HPDE6-E6E7 (cell line): Measurements from ENCODE around the gene PDE12.
A peak's percentile ranks its signal among the peaks of the same experiment; 100 is the strongest.
"Not testable (repeated sequence)": the region's sequence is repeated elsewhere in the genome, so short reads cannot be mapped to it uniquely, and the experiment has no call there.

Experiments used
- DNase-seq: peaks from one replicate; pipeline ENCODE4 v3.0.0; 2011; ENCODE audit warnings: missing footprints; ENCODE audit errors: extremely low spot score

The PDE12 gene

GRCh38 chr3:57583544-57583943, 27.5 kb downstream of the PDE12 start:
- DNase-seq, result no peak

GRCh38 chr3:57586778-57587177, 30.7 kb downstream of the PDE12 start:
- no peak for DNase-seq

GRCh38 chr3:57587905-57588304, 31.8 kb downstream of the PDE12 start:
- no peak for DNase-seq

GRCh38 chr3:57592306-57592705, 36.2 kb downstream of the PDE12 start:
- DNase-seq, result no peak

GRCh38 chr3:57594144-57594543, 38.1 kb downstream of the PDE12 start:
- DNase-seq, result no peak

GRCh38 chr3:57594576-57594975, 38.5 kb downstream of the PDE12 start:
- no peak for DNase-seq

- peak; percentile 28 for DNase-seq
Measured at GRCh38 chr3:57596495-57597126, 40.5 kb downstream of the PDE12 start.

GRCh38 chr3:57597127-57597923, 41.3 kb downstream of the PDE12 start, which contains the start of gene ARF4:
TSS of gene ARF4 (minus strand) at chr3:57597344. CDS start at chr3:57597140, 204 bp downstream.
- peak; percentile 89 for DNase-seq

GRCh38 chr3:57598765-57599360, 42.8 kb downstream of the PDE12 start:
- DNase-seq, result no peak

- DNase-seq, result no peak
Measured at GRCh38 chr3:57600195-57600594, 44.1 kb downstream of the PDE12 start.

GRCh38 chr3:57604971-57605370, 48.9 kb downstream of the PDE12 start:
- no peak for DNase-seq

- DNase-seq, result no peak
Measured at GRCh38 chr3:57605683-57606082, 49.6 kb downstream of the PDE12 start.

- DNase-seq, result not testable (repeated sequence)
Measured at GRCh38 chr3:57611870-57612269, 55.8 kb downstream of the PDE12 start.

- DNase-seq, result no peak
Measured at GRCh38 chr3:57616233-57616632, 60.2 kb downstream of the PDE12 start.
